ENCODE measurements around the gene KCTD21.

The KCTD21 gene

GRCh38 chr11:78139422-78140391 lies 48.7 kb downstream of the KCTD21 start, which contains the start of gene ALG8:
TSS of gene ALG8 (minus strand) at chr11:78139626. CDS start at chr11:78139588, 38 bp downstream.
- peak; percentile 95 to 97 (median 97) for DNase-seq (ENCODE audit: low read depth in 3 of 3)

DNA sequence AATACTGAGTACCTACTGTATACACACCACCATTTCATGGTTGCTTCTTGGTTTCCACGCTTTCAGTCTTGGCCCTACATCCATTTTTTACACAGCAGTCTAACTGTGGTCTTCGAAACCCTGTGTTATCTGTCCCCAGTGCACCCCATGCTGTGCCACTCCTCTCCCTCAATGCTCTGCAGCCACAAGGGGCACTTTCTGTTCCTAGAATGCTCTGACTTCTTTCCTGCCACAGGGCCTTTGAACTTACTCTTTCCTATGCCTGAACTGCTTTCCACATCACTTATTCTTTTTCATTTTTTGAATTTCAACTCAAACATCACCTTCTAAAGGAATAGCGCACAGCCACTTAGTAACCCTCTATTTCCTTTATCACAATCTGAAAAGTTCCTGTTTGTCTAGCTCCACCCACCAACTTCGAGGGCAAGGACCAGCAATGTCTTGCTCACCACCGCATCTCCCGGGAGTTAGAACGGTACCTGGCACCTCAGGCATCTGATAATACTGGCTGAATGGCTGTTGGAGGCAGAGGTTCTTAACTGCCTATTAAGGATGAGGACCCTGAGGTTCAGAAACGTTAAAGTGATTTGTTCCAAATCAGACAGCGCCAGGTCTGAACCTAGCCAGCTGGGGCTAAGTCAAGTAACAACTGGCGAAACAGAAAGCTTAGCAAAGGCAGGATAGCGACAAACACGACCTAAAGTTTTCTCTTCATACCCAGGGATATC lies 49.6 kb downstream of the KCTD21 start:
- peak; percentile 11 to 38 (median 13) for DNase-seq (ENCODE audit: low read depth in 3 of 3)

GRCh38 chr11:78138291-78138690 lies 50.1 kb downstream of the KCTD21 start:
- no peak for DNase-seq (ENCODE audit: low read depth in 3 of 3)

- DNase-seq (ENCODE audit: low read depth in 3 of 3): no peak
Measured at GRCh38 chr11:78132475-78132874, 56.0 kb downstream of the KCTD21 start.

DNA sequence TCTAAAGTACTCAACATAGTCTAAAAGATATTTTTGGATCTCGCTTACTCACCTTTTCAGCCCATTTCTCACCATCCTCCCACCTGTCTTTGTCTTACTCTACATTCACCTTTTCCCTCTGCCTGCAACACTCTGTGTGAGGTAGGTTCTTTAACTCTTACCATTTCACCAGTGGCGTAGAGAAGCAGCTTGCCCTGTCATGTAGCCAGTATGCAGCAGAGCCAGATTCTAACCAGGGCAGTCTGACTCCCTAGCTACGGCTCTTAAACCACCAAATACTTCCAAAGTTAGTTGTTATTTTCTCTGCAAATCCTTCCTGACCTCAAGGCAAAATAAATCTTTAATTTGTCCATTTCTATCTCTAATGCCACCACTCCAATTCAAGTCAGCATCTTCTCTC lies 56.5 kb downstream of the KCTD21 start:
- no peak for DNase-seq (ENCODE audit: low read depth in 3 of 3)

GRCh38 chr11:78127403-78127802 lies 61.0 kb downstream of the KCTD21 start:
- DNase-seq (ENCODE audit: low read depth in 3 of 3): no peak
